Lung microvascular endothelial cell (primary cell): Measurements from ENCODE around the gene GPC6. TPM values are rescaled to one million over a fixed set of nuclear protein-coding genes. Genes with fewer than 3 reads are reported as not detected.
"Not testable (repeated sequence)": the region's sequence is repeated elsewhere in the genome, so short reads cannot be mapped to it uniquely, and the experiment has no call there.

ENCODE experiments used
- DNase-seq, 2 donors: peaks; one replicate each; pipeline versions ENCODE4 v3.0.0 to v3.0.0-alpha.2; 2010; ENCODE audit warnings: low read depth in 2 of 2
- total RNA-seq: library from RNA; depleted of rRNA; stranded (reverse); fragments of >200 nt; gene quantifications from 2 replicates; pipeline ENCODE4 v1.2.1, GENCODE V29; 2014

GPC6 gene
- total RNA-seq, 1 donor from 2014 or later, result under 0.01 TPM

GRCh38 chr13:93425411-93425810 is 198.8 kb downstream of the GPC6 start:
- DNase-seq, result no peak

DNA sequence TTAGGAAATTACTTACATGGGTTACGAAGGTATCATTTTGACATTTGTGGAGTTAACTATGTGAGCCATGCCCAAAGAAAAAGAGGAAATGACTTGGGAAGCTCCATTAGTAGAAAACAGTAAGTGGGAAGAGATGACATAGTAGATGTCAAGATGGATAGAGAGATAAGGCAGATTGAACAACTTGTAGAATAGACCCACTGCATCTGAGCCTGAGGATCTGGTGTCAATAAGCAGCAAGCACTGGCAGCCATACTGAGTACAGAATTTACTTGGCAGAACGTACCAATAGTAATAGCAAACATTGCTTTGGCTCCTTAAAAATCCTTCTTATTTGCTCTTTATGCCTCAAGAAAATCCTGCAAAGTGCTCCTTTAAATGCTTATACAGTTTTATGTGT is 203.8 kb downstream of the GPC6 start:
- DNase-seq, result no peak

GRCh38 chr13:93435651-93436050 is 209.0 kb downstream of the GPC6 start:
- no peak for DNase-seq

- DNase-seq, result no peak
These were observed 210.5 kb downstream of the GPC6 start for GRCh38 chr13:93437081-93437480.

DNA sequence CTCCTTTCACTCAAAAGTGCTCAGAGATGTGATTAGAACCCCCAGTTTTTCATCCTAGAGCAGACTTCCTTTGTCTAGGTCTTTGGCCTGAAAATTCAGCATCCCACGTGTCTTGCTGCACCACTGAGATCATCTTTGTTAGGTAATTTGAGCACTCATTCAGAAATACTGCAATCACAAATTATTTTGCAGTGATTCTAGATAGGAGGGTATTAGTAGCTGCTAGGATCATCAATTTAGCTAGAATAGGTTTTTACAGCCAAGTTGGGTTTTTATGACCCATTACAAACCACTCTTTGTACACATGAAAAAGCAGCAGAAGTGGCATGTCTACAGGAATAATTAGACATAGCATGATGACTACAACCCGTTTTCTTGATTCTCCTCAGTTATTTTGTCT is 219.6 kb downstream of the GPC6 start:
- DNase-seq, result no peak

GRCh38 chr13:93450191-93450621 is 223.6 kb downstream of the GPC6 start:
- DNase-seq, result no peak

DNA sequence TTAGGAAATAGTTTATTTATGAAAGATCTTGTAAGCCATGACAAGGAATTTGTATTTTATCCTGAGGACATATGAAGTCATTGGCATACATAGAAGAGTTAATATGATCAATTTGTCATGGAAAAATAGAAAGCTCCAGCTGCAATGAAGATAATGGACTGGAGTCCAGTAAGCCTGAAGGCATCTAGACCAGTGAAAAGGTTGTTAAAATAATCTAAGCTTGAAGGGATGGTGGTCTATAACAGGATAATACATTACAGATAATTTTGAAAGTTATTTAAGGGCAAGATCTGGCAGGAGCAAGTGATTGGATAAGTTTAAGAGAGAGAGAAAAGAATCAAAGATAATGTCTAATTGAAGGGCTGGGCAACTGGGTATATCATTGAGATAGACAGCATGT is 224.2 kb downstream of the GPC6 start:
- DNase-seq, result no peak

- DNase-seq, result not testable (repeated sequence)
These were observed 228.1 kb downstream of the GPC6 start for GRCh38 chr13:93454676-93455235.

DNA sequence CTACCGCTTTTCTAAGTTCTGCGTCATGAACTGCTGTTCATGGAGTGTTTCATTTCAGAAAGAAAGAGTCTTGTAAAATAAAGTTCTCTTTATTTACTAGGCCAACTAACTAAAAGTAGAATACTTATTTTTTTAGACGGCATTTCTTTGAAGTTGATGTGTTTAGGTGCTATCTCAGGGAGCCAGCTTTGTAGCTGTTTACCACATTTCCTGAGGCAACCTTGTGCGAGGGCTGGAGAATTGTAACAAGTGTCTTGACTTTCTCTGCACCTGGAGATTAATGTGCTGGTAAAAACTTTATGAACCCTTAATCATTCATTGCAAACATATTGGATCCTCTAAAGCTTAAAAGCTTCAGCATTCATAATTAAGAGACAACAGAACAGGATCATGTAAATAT is 229.3 kb downstream of the GPC6 start:
- no peak for DNase-seq

DNA sequence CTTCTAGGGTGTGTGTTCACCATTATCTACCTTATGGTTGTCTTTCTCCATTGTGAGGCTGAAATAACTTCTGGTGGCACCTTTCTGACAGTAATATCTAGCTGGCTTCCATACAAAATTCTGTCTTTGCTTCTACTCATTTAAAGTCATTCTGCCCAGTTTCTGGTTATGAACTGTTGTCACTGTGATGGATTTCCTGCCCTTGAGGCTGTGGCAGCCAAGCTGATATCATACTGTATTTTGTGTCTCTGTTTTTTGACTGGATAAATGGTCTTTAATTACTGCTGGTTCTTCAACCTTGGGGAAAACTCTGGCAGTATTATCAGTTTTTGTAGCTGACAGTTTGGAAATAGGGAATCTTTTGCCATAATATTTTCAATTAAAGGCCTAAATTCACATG is 233.4 kb downstream of the GPC6 start:
- DNase-seq, result no peak

GRCh38 chr13:93462151-93462550 is 235.5 kb downstream of the GPC6 start:
- DNase-seq, result no peak

DNA sequence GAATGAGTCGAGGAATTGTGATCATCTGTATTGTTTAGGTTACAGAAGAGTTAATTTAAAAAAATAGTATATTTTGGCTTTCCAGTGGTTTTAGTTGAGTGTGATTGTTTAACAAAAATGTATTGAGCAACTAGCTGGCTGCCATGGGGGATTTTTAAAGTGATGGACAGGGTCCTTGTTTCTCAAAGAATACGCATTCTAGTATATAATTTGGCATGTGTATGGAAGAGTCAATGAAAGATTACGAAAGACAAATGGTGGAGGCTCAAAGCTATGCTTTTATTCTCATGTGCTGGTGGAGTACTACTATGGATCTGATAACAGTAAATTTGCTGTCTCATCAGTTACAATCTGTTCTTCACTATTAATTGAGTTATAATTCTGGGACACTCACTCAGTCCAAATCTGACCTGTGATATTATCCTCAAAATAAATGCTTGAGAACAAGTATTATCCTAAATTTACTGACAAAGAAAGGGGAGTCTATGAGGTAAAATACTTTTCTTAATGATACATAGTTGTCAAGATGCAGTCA is 240.0 kb downstream of the GPC6 start:
- no peak for DNase-seq

- no peak for DNase-seq
These were observed 240.6 kb downstream of the GPC6 start for GRCh38 chr13:93467175-93467574.

- DNase-seq, result no peak
These were observed 241.8 kb downstream of the GPC6 start for GRCh38 chr13:93468433-93468832.

- DNase-seq, result no peak
These were observed 245.7 kb downstream of the GPC6 start for GRCh38 chr13:93472296-93472695.

- DNase-seq, result no peak
These were observed 246.2 kb downstream of the GPC6 start for GRCh38 chr13:93472814-93473296.

DNA sequence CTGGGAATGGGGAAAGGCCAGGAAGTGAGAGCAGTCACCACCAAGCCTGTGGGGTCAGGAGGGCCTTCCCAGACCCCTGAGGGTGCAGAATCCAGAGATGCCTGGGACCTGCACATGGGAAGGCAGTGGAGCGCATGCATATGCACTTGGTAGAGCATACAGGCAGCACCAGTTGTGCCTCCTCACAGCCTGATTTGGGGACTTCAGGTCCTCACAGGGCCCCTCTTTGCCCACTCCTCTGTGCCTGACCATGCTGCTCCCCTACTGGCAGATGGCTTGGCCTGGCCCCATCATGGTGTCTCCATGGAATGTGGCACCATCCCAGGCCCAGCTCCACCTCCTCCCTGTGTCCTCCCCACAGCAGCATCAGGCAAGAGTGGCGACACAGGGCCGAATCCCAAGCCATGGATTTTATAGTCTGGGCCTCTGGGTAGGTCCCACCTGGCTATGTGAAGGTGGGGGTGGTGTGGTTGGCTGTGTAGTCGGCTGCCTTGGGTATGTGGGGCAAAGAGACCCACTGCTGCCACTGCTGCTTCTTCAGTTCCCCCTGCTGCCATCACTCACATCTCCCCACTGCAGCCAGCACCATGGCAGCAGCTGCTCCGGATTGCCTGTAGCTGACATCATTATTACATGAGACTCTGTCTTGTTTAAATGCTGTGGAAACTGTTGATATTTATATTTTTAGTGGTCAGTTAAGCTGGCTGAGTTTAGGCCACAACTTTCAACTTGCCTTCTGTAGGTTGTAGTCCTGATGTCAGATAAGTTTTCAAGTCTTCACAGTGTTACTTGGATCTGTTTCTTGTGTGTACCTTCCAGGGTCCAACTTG is 247.0 kb downstream of the GPC6 start:
- no peak for DNase-seq

GRCh38 chr13:93476175-93476574 is 249.6 kb downstream of the GPC6 start:
- no peak for DNase-seq

DNA sequence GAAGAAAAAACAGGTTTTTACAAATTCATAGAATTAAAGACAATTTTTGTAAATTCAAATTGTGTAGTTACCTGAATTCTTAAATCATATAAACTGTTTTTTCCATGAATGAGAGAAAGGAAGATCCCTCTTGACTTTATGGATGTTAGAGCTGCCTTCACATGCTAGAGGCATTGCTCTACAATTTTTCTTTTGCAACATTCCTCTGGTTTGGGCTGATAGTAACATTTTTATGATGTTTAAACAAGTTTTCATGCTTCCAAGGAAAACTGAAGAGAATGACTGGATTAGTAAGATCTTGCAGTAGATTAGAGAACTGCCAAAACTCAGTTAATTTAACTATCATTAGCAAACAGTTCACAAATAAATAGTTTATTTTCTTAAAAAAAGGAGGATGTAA is 250.6 kb downstream of the GPC6 start:
- DNase-seq, result no peak

DNA sequence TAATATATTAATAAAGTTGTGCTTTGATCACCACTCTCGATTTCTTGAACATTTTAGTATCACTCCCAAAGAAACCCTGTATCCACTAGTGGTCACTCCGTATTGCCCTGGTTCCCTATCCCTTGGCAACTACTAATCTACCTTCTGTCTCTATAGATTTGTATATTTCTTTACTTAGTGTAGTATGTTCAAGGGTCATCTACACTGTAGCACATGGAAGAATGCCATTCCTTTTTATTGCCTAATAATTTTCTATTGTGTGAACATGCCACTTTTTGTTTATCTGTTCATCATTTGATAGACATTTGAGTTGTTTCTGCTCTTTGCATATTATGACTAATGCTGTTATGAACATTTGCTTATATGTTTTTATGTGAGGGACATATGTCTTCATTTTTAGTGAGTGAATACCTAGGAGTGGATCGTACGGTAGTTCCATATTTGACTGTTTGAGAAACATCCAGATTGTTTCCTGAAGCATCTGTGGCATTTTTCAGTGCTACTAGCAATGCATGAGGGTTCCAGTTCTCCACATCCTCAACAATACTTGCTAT is 254.0 kb downstream of the GPC6 start:
- no peak for DNase-seq

DNA sequence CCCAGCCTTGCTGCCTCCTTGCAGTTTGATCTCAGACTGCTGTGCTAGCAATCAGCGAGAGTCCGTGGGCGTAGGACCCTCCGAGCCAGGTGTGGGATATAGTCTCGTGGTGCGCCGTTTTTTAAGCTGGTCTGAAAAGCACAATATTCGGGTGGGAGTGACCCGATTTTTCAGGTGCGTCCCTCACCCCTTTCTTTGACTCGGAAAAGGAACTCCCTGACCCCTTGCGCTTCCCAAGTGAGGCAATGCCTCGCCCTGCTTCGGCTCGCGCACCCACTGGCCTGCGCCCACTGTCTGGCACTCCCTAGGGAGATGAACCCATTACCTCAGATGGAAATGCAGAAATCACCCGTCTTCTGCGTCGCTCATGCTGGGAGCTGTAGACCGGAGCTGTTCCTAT is 269.5 kb downstream of the GPC6 start:
- DNase-seq, result not testable (repeated sequence)

GRCh38 chr13:93496985-93497673 is 270.5 kb downstream of the GPC6 start:
- no peak for DNase-seq
